ENCODE results near the gene ZNF638. TPM values are rescaled to one million over a fixed set of nuclear protein-coding genes. Genes with fewer than 3 reads are reported as not detected.

ZNF638 gene
- total and polyA plus RNA-seq, 2 of the 8 experiments (the other 6 are each of a cell fraction or from before 2014, with no cell fraction given): 45.3 to 143 TPM

DNA sequence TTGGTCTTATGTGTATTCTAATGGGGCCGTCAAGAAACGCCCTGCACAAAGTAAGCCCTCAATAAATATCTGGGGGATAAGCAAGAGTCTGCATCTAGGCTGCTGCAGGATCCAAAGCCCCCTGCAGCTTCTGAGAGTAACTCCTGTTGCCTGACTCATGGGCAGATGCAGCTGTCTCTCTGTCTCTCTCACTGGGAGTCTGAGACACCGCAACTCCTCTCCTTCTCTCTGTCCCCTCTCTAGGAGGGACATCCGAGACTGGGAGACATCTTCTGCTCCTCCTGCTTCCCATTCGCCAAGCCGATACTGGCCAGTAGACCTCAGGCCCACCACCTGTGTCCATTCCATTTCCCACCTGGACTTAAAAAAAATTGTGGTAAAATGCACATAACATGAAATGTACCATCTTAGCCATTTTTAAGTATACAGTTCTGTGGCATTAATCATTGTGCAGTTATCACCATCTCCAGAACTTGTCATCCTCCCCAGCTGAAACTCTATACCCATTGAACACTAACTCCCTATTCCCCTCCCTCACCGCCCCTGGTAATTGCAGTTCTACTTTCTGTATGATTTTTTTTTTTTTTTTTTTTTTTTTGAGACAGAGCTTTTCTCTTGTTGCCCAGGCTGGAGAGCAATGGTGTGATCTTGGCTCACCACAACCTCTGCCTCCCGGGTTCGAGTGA, 141.9 kb downstream of the ZNF638 start:
- Histone ChIP-seq H3K56ac (replicated peaks; ENCODE audit: insufficient read length, low read depth, low read length) (no peak overlapping the region), H2AK5ac (ENCODE audit: low read depth, low read length) (no peak overlapping the region)
- TF ChIP-seq, protein P1, sequence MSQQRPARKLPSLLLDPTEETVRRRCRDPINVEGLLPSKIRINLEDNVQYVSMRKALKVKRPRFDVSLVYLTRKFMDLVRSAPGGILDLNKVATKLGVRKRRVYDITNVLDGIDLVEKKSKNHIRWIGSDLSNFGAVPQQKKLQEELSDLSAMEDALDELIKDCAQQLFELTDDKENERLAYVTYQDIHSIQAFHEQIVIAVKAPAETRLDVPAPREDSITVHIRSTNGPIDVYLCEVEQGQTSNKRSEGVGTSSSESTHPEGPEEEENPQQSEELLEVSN (IDR thresholded peaks at IDR 0.05): no peak
- TF ChIP-seq KDM1A (IDR thresholded peaks at IDR 0.05; ENCODE audit: borderline replicate concordance, low read length) (no peak), GTF2F1 (IDR thresholded peaks at IDR 0.05; ENCODE audit: borderline replicate concordance, low read depth, low read length) (no peak), POLR2A (IDR thresholded peaks at IDR 0.05; ENCODE audit: control extremely low read depth in 1 of 2, low read depth in 2 of 2, low read length in 2 of 2) (no peak), KDM4A (IDR thresholded peaks at IDR 0.05; ENCODE audit: low read depth, low read length, severe bottlenecking) (no peak), TAF1 (IDR thresholded peaks at IDR 0.05; ENCODE audit: low read depth, low read length) (no peak), JUN (IDR thresholded peaks at IDR 0.05; ENCODE audit: low read depth, low read length) (no peak), SIRT6 (IDR thresholded peaks at IDR 0.05; ENCODE audit: low read length) (no peak), BACH1 (IDR thresholded peaks at IDR 0.05; ENCODE audit: low read length) (no peak)
- TF ChIP-seq, protein P2, sequence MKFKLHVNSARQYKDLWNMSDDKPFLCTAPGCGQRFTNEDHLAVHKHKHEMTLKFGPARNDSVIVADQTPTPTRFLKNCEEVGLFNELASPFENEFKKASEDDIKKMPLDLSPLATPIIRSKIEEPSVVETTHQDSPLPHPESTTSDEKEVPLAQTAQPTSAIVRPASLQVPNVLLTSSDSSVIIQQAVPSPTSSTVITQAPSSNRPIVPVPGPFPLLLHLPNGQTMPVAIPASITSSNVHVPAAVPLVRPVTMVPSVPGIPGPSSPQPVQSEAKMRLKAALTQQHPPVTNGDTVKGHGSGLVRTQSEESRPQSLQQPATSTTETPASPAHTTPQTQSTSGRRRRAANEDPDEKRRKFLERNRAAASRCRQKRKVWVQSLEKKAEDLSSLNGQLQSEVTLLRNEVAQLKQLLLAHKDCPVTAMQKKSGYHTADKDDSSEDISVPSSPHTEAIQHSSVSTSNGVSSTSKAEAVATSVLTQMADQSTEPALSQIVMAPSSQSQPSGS (IDR thresholded peaks at IDR 0.05; ENCODE audit: low read length): no peak
- TF ChIP-seq, protein P3, sequence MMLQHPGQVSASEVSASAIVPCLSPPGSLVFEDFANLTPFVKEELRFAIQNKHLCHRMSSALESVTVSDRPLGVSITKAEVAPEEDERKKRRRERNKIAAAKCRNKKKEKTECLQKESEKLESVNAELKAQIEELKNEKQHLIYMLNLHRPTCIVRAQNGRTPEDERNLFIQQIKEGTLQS (IDR thresholded peaks at IDR 0.05; ENCODE audit: insufficient read depth, low read depth, low read length): no peak

More for the DNA sequence above, 141.9 kb downstream of the ZNF638 start:
- no peak overlapping the region for H2BK15ac ChIP-seq (ENCODE audit: low read length)
- H3K4me3 ChIP-seq (ENCODE audit: extremely low read depth in 1 of 4, insufficient read depth in 2 of 4, low read depth in 3 of 4, low read length in 4 of 4): no peak overlapping the region
- ChIA-PET POLR2A (ENCODE audit: partially characterized antibody) (no interaction called here), CTCF (ENCODE audit: partially characterized antibody) (interaction anchor here (1.4 to 4.9 kb wide), 2 partner anchors 12 to 37 kb away, joined by 3 to 25 read pairs; no protein-coding TSS in a partner anchor)
- peaks cover 0 to 9% (median 8%) of the 10 kb centered on the region in 4 experiments; a peak in 5 of 7 replicates for H3K27me3 ChIP-seq (replicated peaks in 1 of 4; ENCODE audit: control insufficient read depth in 3 of 4, extremely low read depth in 1 of 4, insufficient read depth in 3 of 4, low read length in 3 of 4)
- no peak overlapping the region for H3K18ac ChIP-seq (ENCODE audit: extremely low read depth, low read length)
- H4K20me1 ChIP-seq (replicated peaks in 1 of 2; ENCODE audit: control insufficient read depth in 1 of 2, insufficient read depth in 2 of 2, low read length in 2 of 2): no peaks in the 10 kb centered on the region
- no peak overlapping the region for H3K27ac ChIP-seq (ENCODE audit: low read depth, low read length)
- no peak overlapping the region for H4K8ac ChIP-seq (ENCODE audit: extremely low read depth, insufficient read depth, low read length)
- no peak for FAIRE-seq
- no peak overlapping the region for H2BK12ac ChIP-seq (ENCODE audit: low read depth, low read length)
- 78% methylated on average over 9 of the region's 9 CpGs; no CpG with 5 or more reads in 1 of the 2 experiments for WGBS, 2 experiments (ENCODE audit: extremely low coverage in 1 of 2, insufficient coverage in 1 of 2, insufficient read length in 1 of 2, insufficient replicate concordance in 2 of 2, low coverage in 1 of 2, low lambda C conversion rate in 2 of 2, missing lambda C conversion rate in 1 of 2)
- H3K79me2 ChIP-seq (ENCODE audit: control insufficient read depth in 1 of 2, insufficient read depth in 2 of 2, low read length in 2 of 2): no peaks in the 10 kb centered on the region
- H2AFZ ChIP-seq (ENCODE audit: low read length): no peak overlapping the region
- no peak overlapping the region for H3K9ac ChIP-seq (replicated peaks in 1 of 4; ENCODE audit: extremely low read depth in 1 of 4, low read depth in 3 of 4, low read length in 3 of 4)
- no peaks in the 10 kb centered on the region for H3K36me3 ChIP-seq (ENCODE audit: control insufficient read depth in 2 of 4, insufficient read depth in 4 of 4, low read length in 3 of 4)
- no peaks in the 10 kb centered on the region for H3K23me2 ChIP-seq (ENCODE audit: low read depth, low read length)
- no peak overlapping the region for H2BK5ac ChIP-seq (ENCODE audit: low read depth, low read length)
- H3K23ac ChIP-seq (ENCODE audit: insufficient read length): peak overlapping the region; percentile 47
- no peak overlapping the region for H4K5ac ChIP-seq (ENCODE audit: insufficient read length, low read depth, low read length)
- H2BK20ac ChIP-seq (ENCODE audit: low read length): no peak overlapping the region
- H3K14ac ChIP-seq (ENCODE audit: insufficient read length): no peak overlapping the region
- H3K9me3 ChIP-seq (ENCODE audit: insufficient read depth in 2 of 2, low read depth in 1 of 2, low read length in 1 of 2): no peaks in the 10 kb centered on the region
- no peaks in the 10 kb centered on the region for H3K79me1 ChIP-seq (ENCODE audit: low read depth, low read length)
- peaks cover 0 to 4% (median 1%) of the 10 kb centered on the region in 4 experiments; a peak in 3 of 7 replicates for H3K4me1 ChIP-seq (replicated peaks in 1 of 4; ENCODE audit: control insufficient read depth in 3 of 4, insufficient read depth in 4 of 4, low read length in 3 of 4)
- H3K4ac ChIP-seq (replicated peaks; ENCODE audit: insufficient read length, low read depth, low read length): no peak overlapping the region
- DNase-seq (ENCODE audit: low read depth in 1 of 2, low spot score in 2 of 2): no peak
- H2BK120ac ChIP-seq (replicated peaks; ENCODE audit: low read depth, low read length): no peak overlapping the region
- no peak overlapping the region for H4K91ac ChIP-seq (replicated peaks; ENCODE audit: insufficient read length, low read length)
- H3K4me2 ChIP-seq (ENCODE audit: insufficient read depth in 1 of 2, low read depth in 2 of 2, low read length in 2 of 2): no peak overlapping the region

All from H1 (cell line).